HG03045 (cell line): ENCODE data around the gene ATP7A.
"Not testable (repeated sequence)": the region's sequence is repeated elsewhere in the genome, so short reads cannot be mapped to it uniquely, and the experiment has no call there.

Source experiments
- ATAC-seq: cut with Tn5 transposase; IDR thresholded peaks from one replicate; pipeline ENCODE4 v1.9.1; 2021; ENCODE audit warnings: mild to moderate bottlenecking, moderate library complexity; ENCODE audit not compliant: unreplicated experiment

Gene ATP7A

DNA sequence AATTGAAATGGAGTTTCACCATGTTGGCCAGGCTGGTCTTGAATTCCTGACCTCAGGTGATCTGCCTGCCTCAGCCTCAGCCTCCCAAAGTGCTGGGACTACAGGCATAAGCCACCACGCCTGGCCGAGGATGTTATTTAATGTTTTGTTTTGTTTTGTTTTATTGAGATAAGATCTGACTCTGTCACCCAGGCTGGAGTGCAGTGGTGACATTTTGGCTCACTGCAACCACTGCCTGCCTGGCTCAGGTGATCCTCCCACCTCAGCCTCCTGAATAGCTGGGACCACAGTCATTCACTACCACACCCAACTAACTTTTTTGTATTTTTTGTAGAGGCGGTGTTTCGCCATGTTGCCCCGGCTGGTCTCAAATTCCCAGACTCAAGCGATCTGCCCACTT, 34.5 kb downstream of the ATP7A start:
- not testable (repeated sequence) for ATAC-seq

DNA sequence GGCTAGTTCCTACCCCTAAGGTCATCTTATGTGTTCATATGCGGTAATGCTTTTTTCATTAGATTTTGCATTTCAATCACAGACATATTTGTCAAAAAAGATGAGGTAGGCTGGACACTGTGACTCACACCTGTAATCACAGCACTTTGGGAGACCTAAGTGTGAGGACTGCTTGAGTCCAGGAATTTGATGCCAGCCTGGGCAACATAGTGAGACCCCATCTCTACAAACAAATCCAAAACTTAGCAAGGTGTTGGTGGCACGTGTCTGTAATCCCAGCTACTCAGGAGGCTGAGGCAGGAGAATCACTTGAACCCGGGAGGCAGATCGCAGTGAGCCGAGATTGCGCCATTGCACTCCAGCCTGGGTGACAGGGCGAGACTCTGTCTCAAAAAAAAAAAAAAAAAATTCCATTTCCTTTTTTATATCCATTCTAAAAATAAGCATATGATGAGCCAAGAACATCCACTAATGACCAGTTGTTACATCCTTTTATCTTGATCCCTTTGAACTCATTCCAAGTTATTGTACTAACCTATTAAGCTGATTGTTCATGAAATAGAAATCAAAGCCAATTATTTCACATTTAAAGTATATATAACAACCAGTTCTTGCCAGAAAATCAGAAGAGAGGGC, 35.5 kb downstream of the ATP7A start:
- ATAC-seq = no peak

GRCh38 chrX:77946571-77946970, 36.1 kb downstream of the ATP7A start:
- ATAC-seq = no peak

DNA sequence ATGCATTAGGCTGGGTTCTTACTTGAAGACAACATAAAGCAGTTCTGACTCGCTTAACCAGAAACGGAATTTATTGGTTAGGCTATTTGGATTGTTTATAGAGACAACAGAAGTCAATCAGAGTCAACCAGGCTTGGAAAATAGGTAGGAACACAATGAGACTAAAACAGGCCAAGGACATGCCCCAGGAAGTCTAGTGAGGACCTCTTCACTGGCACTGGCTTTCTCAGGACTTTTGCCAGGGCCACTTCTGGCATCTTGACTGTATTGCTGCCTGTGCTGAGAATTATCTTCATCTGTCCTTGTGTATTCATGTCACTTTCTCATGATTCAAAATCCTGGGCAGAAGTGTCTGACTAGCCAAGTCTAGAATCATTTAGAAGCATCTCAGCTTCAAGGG, 39.3 kb downstream of the ATP7A start:
- no peak for ATAC-seq

DNA sequence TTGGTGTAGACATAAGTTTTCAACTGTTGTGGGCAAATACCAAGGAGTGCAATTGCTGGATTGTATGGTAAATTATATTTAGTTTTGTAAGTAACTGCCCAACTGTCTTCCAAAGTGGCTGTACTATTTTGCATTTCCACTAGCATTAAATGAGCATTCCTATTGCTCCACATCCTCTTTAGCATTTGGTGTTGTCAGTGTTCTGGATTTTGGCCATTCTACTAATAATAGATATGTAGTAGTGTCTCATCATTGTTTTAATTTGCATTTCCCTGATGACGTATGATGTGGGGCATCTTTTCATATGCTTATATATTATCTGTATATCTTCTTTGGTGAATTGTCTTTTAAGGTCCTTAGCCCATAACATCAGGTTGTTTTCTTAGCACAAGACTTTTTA, 41.7 kb downstream of the ATP7A start:
- no peak for ATAC-seq

- ATAC-seq = no peak
These were observed 42.8 kb downstream of the ATP7A start for GRCh38 chrX:77953302-77953701.

- no peak for ATAC-seq
These were observed 43.2 kb downstream of the ATP7A start for GRCh38 chrX:77953708-77954107.

DNA sequence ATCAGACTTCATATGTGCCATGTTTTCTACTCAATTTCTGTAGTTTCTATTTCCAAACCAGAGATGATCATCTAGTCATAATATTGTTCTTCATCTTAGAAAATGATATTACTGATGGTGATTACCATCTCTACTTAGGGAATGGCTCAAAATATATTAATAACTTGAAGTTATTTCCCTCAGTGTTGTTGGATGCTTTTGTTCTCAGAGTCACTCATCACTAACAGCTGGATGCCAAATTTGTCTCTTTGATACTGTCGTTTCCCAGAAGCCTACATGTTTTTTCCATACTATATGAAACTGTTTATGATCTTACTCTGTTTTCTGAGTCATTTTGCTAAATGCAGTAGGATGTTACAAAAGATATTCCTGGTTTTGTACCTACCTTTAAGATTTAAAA, 50.1 kb downstream of the ATP7A start:
- no peak for ATAC-seq

DNA sequence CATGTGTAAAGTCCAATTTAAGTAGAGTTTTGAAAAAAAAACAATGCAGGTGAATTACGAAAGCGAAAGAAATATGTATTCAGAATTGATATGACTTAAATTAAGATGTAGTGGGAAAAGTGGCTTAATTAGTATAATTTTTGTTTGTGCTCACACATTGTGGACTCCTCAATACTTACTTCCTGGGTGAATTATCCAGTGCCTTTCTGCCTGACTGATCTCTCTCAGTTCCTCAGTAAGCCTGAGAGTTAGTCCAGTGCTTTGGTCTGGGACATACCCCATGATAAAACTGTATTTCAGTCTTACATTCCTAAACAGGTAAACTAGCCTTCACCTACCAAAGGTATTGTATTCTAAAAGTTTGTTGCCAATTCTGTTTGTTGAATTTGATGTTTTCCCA, 50.6 kb downstream of the ATP7A start:
- ATAC-seq = no peak

DNA sequence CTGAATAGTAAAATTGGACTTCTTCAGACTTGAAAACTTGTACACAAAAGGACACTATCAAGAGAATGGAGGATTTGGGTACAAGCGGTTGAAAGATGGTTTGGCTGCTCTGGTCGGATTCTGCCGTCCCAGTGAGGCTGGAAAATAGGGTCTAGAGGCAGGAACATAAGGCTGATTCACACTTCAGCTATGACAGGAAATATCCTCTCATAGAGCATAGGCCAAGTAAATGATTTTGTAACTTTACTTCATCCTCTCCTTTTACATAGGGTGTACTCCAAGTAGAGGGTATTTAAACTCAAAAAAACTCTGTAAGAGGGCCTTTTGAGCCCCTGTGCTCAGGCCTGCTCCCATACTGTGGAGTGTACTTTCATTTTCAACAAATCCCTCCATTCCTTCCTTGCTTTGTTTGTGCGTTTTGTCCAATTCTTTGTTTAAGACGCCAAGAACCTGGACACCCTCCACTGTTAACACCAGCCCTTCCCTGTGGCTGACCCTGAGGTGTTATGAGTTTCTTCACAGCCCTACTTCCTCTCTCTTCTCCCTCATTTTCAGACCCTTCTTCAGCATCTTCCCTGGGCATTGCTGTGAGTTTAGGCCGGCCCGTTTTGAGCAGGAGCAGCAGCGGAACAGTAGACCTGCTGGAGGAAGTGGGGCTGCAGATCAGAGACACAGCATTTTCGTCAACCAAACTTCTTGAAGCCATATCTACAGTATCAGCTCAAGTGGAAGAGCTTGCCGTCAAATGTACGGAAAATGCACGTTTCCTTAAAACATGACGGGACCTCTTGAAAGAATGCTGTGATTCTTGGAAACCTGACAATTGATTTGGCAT, 51.8 kb downstream of the ATP7A start:
- ATAC-seq = no peak

DNA sequence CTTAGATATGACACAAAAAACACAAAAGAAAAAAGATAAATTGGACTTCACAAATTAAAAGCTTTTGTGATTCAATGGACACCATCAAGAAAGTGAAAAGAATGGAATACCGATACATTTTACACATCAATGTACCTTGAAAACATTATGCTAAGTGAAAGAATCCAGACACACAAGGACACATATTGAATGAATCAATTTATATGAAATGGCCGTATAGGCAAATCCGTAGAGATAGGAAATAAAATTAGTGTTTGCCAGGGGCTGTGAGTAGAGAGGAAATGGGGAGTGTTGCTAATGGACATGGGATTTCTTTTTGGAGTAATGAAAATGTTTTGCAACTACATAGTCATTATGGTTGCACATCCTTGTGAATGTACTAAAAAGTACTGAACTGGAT, 55.9 kb downstream of the ATP7A start:
- no peak for ATAC-seq

DNA sequence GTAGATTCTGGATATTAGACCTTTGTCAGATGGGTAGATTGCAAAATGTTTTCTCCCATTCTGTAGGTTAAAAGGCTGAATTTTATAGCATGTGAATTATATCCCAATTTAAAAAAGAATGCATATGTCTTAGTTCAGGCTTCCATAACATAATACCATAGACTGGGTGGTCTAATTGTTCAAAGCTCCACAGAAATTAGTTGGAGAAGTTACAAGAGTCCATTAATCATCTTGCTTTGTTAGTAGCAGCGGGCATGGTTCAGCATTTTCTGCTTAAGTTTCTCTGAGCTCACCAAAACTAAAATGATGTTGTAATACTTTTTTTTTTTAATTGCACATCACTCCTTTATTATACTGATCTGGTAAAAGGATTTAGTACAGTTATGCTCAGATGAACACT, 57.1 kb downstream of the ATP7A start:
- ATAC-seq = no peak

GRCh38 chrX:77969538-77969937, 59.0 kb downstream of the ATP7A start, which contains the start of gene PGAM4:
TSS of gene PGAM4 (minus strand) at chrX:77969638. CDS start at chrX:77969638, 0 bp downstream.
- ATAC-seq = no peak

DNA sequence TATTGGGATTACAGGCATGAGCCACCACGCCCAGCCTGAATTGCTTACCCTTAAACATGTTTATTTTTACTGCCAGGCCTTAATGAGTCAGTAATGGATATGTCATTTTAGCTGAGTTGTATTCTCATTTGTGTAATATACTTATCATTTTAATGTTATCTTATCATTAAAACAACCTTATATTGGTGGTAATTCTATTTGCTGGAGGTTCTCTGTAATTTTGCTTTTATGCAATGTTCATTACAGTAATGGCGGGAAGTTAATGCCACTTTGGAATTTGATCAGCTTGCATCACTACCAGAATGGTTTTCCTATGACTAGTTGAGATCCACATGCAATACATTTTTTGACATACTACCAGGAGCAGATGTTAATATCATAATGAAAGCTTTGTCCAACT, 65.3 kb downstream of the ATP7A start:
- ATAC-seq = no peak

DNA sequence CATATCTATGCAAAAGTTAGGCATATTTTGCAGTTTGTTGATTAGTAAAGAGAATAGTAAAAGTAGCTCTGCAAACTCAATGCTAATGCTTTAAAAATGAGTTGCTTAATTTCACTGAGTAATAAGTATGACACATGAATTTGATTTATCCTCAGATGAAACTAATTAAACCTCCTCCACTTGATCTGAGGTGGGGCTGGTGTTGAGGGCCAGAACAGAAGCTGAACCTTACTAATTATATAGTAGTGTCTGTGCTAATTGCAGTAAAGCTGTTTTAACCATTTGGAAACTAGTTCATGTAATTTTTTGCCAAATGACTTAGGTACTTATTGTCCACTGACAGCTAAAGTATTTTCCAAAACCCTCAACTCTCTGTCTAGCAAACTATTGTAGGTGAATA, 66.6 kb downstream of the ATP7A start:
- ATAC-seq = no peak

DNA sequence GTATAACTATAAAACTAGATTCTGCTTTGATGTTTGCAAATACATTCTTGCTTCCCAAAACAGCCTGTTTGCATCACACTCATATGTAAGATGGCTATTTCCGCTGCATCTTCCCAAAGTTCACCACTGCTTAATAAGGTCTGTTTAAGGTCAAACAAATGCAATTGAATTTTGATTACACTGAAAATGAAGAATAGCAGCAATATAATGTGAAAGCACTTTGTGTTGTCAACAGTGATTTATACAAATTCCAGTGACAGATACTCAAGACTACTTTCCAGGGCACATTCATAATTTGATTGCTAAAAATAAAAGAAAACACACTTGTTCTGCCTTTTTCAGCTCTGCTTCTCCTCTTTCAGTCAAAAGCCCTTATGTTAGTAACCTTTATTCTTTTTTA, 67.0 kb downstream of the ATP7A start:
- ATAC-seq = no peak

DNA sequence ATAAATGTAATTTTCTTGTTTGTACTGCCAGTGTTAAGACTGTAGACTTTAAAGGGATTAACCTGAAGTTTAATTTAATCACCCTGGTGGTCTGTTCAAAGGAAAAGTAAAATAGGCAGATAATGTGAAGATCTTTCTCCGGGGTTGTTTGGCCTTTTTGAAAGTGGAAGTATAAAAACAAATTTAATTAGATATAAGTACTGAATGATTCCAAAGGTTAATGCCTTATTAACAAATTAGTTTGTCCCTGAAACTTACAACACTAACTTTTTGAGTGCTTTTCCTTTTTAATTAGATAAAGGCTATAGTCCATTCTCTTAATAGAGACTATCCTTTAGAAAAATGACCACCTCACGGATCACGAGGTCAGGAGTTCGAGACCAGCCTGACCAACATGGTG, 69.4 kb downstream of the ATP7A start:
- no peak for ATAC-seq

DNA sequence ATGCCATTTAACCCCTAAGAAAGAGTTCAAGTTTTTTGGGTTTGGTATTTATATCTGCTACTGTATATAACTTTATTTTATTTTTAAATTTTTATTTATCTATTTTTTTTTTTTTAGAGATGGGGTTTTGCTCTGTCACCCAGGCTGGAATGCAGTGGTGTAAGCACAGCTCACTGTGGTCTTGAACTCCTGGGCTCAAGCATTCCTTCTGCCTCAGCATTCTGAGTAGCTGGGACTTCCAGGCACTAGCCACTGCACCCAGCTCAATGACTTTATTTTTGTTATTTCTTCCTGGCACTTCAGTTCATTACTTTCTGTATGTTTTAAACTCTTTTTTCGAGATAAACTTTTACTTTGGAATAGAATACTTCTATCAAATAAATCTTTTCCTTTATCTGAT, 101.4 kb downstream of the ATP7A start:
- no peak for ATAC-seq

DNA sequence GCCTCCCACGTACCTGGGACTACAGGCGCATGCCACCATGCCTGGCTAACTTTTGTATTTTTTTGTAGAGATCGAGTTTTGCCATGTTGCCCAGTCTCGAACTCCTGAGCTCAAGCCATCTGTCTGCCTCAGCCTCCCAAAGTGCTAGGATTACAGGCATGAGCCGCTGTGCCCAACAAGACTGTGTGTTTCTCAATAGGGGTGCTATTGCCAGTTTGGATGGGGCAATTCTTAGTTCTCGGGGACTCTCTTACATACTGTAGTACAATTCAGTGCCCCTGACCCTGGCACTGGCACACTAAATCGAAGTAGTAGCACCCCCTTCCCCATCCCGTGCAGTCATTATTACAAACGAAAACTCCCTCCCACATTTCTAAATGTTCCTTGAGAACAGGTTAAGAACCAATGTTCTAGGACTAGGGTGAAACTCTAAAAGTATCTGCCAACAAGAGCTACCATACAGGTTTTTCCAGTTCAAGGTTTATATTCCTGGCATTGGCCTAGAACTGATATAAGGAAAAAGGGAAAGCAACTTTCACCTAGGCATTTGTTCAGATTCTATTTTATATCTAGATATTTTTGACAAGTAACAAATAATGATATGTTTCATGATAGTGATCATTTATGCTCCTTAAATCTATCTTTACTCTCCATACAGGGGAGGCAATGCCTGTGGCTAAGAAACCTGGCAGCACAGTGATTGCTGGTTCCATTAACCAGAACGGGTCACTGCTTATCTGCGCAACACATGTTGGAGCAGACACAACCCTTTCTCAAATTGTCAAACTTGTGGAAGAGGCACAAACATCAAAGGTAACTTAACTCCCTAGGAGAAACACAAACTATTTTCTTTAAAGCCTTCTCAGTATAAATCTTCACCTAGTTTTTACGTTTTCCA, 109.3 kb downstream of the ATP7A start:
- no peak for ATAC-seq

- ATAC-seq = no peak
These were observed 114.0 kb downstream of the ATP7A start for GRCh38 chrX:78024349-78025059.

DNA sequence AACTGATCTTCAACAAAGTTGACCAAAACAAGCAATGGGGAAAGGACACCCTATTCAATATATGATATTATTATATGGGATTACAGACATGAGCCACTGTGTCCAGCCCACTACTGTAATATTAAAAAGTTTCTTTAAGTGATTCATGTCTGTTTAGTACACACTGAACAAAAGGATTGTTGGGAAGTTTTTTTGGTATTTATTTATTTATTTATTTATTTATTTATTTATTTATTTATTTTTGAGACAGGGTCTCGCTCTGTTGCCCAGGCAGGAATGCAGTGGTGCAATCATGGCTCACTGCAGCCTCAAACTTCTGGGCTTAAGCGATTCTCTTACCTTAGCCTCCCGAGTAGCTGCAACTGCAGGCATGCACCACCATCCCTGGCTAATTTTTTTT, 117.3 kb downstream of the ATP7A start:
- ATAC-seq = no peak
